WTC11 (cell line): ENCODE data around the gene RAD51AP2. TPM values are rescaled to one million over a fixed set of nuclear protein-coding genes. Genes with fewer than 3 reads are reported as not detected.

ENCODE experiments used
- ATAC-seq: fragments of 200-7000 bp; cut with Tn5 transposase; 2 replicates; pipeline ENCODE4 v1.10.0; 2021; ENCODE audit warnings: mild to moderate bottlenecking, moderate library complexity
- CTCF ChIA-PET: fragments of 300-600 bp; sonication (Branson Sonifier 250); formaldehyde crosslinking; loops from one replicate; lab custom pipeline; 2021; ENCODE audit warnings: antibody characterized with exemption; lab: Charles Lee
- POLR2A ChIA-PET: fragments of 350-600 bp; sonication (Branson Sonifier 250); formaldehyde crosslinking; loops from one replicate; lab custom pipeline; 2021; ENCODE audit warnings: antibody characterized with exemption; lab: Charles Lee
- DNase-seq: peaks from one replicate; pipeline ENCODE4 v3.0.0; 2021; ENCODE audit warnings: low spot score
- H3K27ac Mint-ChIP-seq: 2 replicates; pipeline ENCODE4 v1.8.0; 2021; ENCODE audit warnings: mixed read lengths
- H3K27me3 Mint-ChIP-seq: 2 replicates; pipeline ENCODE4 v1.8.0; 2021; ENCODE audit warnings: low read depth, mild to moderate bottlenecking, moderate library complexity, mixed read lengths
- H3K36me3 Mint-ChIP-seq: 2 replicates; pipeline ENCODE4 v1.8.0; 2021; ENCODE audit warnings: mixed read lengths
- H3K4me1 Mint-ChIP-seq: 2 replicates; pipeline ENCODE4 v1.8.0; 2022; ENCODE audit warnings: mixed read lengths
- H3K4me3 Mint-ChIP-seq: 2 replicates; pipeline ENCODE4 v1.8.0; 2021; ENCODE audit warnings: mild to moderate bottlenecking, moderate library complexity, mixed read lengths
- H3K9me3 Mint-ChIP-seq: 2 replicates; pipeline ENCODE4 v1.8.0; 2021; ENCODE audit warnings: mixed read lengths
- CBFB ChIP-seq: sonication (generic); formaldehyde crosslinking; IDR thresholded peaks from 2 replicates; pipeline ENCODE4 v1.8.1; 2022; ENCODE audit warnings: mild to moderate bottlenecking, low read depth, missing genetic modification reagents
- CDX4 ChIP-seq: fragments of 250-450 bp; sonication (Bioruptor Pico); IDR thresholded peaks from 2 replicates; pipeline ENCODE4 v1.9.0; 2021; ENCODE audit warnings: moderate library complexity, mild to moderate bottlenecking, inconsistent platforms, borderline replicate concordance
- CREB1 ChIP-seq: sonication (generic); formaldehyde crosslinking; IDR thresholded peaks from 2 replicates; pipeline ENCODE4 v1.8.0; 2023; ENCODE audit warnings: mild to moderate bottlenecking, missing genetic modification reagents
- E2F5 ChIP-seq: sonication (generic); formaldehyde crosslinking; IDR thresholded peaks from 2 replicates; pipeline ENCODE4 v1.8.1; 2022; ENCODE audit warnings: mild to moderate bottlenecking, moderate library complexity, missing genetic modification reagents
- EMX1 ChIP-seq: fragments of 250-450 bp; sonication (Bioruptor Pico); IDR thresholded peaks from 2 replicates; pipeline ENCODE4 v1.8.0; 2021; ENCODE audit warnings: mild to moderate bottlenecking
- GABPB1 ChIP-seq: sonication (generic); formaldehyde crosslinking; IDR thresholded peaks from 2 replicates; pipeline ENCODE4 v1.8.1; 2023; ENCODE audit warnings: mild to moderate bottlenecking, missing genetic modification reagents
- HMGXB4 ChIP-seq: sonication (generic); formaldehyde crosslinking; IDR thresholded peaks from 2 replicates; pipeline ENCODE4 v1.8.1; 2023; ENCODE audit warnings: mild to moderate bottlenecking, moderate library complexity, missing genetic modification reagents
- JAZF1 ChIP-seq: fragments of 250-450 bp; sonication (Bioruptor Pico); IDR thresholded peaks from 2 replicates; pipeline ENCODE4 v1.9.0; 2021; ENCODE audit warnings: moderate library complexity, mild to moderate bottlenecking, inconsistent platforms
- MXD4 ChIP-seq: fragments of 250-450 bp; sonication (Bioruptor Pico); IDR thresholded peaks from 2 replicates; pipeline ENCODE4 v1.8.0; 2021; ENCODE audit warnings: mild to moderate bottlenecking, moderate library complexity, borderline replicate concordance
- NFATC4 ChIP-seq: fragments of 250-450 bp; sonication (Bioruptor Pico); IDR thresholded peaks from 2 replicates; pipeline ENCODE4 v1.9.0; 2021; ENCODE audit warnings: mild to moderate bottlenecking
- NFYB ChIP-seq: sonication (generic); formaldehyde crosslinking; conservative IDR thresholded peaks from 2 replicates; pipeline ENCODE4 v1.8.0; 2022; ENCODE audit warnings: low read depth, missing genetic modification reagents
- PRDM15 ChIP-seq: sonication (generic); formaldehyde crosslinking; IDR thresholded peaks from 2 replicates; pipeline ENCODE4 v1.8.0; 2022; ENCODE audit warnings: missing genetic modification reagents
- SMAD4 ChIP-seq: sonication (generic); formaldehyde crosslinking; IDR thresholded peaks from 2 replicates; pipeline ENCODE4 v1.8.0; 2022; ENCODE audit warnings: mild to moderate bottlenecking, missing genetic modification reagents
- TCF7 ChIP-seq: sonication (generic); formaldehyde crosslinking; IDR thresholded peaks from 2 replicates; pipeline ENCODE4 v1.8.0; 2022; ENCODE audit warnings: mild to moderate bottlenecking, low read depth, missing genetic modification reagents, moderate library complexity
- TEAD1 ChIP-seq: sonication (generic); formaldehyde crosslinking; IDR thresholded peaks from 2 replicates; pipeline ENCODE4 v1.8.0; 2022; ENCODE audit warnings: mild to moderate bottlenecking, missing genetic modification reagents
- ZNF121 ChIP-seq: sonication (generic); formaldehyde crosslinking; IDR thresholded peaks from 2 replicates; pipeline ENCODE4 v1.8.0; 2023; ENCODE audit warnings: missing genetic modification reagents
- ZNF138 ChIP-seq: sonication (generic); formaldehyde crosslinking; conservative IDR thresholded peaks from 2 replicates; pipeline ENCODE4 v1.8.1; 2022; ENCODE audit warnings: mild to moderate bottlenecking, moderate library complexity, missing genetic modification reagents
- ZNF219 ChIP-seq: sonication (generic); formaldehyde crosslinking; IDR thresholded peaks from 2 replicates; pipeline ENCODE4 v1.8.0; 2023; ENCODE audit warnings: missing genetic modification reagents, mild to moderate bottlenecking, borderline replicate concordance
- ZNF317 ChIP-seq: sonication (generic); formaldehyde crosslinking; IDR thresholded peaks from 2 replicates; pipeline ENCODE4 v1.8.1; 2023; ENCODE audit warnings: low read depth, mild to moderate bottlenecking, moderate library complexity, missing genetic modification reagents, borderline replicate concordance
- ZNF416 ChIP-seq: fragments of 250-450 bp; sonication (Bioruptor Pico); IDR thresholded peaks from 2 replicates; pipeline ENCODE4 v1.9.0; 2021; ENCODE audit warnings: mild to moderate bottlenecking, inconsistent platforms
- total RNA-seq: library from RNA; stranded (reverse); gene quantifications from 3 replicates; pipeline ENCODE4 v1.2.3, GENCODE V29; 2021
- TF ChIP-seq, protein P1 (sequence below): fragments of 250-450 bp; sonication (Bioruptor Pico); IDR thresholded peaks from 2 replicates; pipeline ENCODE4 v1.9.0; 2021; ENCODE audit warnings: mild to moderate bottlenecking
- TF ChIP-seq, protein P2 (sequence below): sonication (generic); formaldehyde crosslinking; IDR thresholded peaks from 2 replicates; pipeline ENCODE4 v1.8.0; 2022; ENCODE audit warnings: mild to moderate bottlenecking, missing genetic modification reagents
- TF ChIP-seq, protein P3 (sequence below): sonication (generic); formaldehyde crosslinking; IDR thresholded peaks from 2 replicates; pipeline ENCODE4 v1.8.0; 2023; ENCODE audit warnings: mild to moderate bottlenecking, missing genetic modification reagents
- TF ChIP-seq, protein P4 (sequence below): sonication (generic); formaldehyde crosslinking; IDR thresholded peaks from 2 replicates; pipeline ENCODE4 v1.8.1; 2022; ENCODE audit warnings: low read depth, mild to moderate bottlenecking, moderate library complexity, missing genetic modification reagents, borderline replicate concordance

The RAD51AP2 gene
- total RNA-seq, 1 experiment from 2014 or later: 0.26 TPM

DNA sequence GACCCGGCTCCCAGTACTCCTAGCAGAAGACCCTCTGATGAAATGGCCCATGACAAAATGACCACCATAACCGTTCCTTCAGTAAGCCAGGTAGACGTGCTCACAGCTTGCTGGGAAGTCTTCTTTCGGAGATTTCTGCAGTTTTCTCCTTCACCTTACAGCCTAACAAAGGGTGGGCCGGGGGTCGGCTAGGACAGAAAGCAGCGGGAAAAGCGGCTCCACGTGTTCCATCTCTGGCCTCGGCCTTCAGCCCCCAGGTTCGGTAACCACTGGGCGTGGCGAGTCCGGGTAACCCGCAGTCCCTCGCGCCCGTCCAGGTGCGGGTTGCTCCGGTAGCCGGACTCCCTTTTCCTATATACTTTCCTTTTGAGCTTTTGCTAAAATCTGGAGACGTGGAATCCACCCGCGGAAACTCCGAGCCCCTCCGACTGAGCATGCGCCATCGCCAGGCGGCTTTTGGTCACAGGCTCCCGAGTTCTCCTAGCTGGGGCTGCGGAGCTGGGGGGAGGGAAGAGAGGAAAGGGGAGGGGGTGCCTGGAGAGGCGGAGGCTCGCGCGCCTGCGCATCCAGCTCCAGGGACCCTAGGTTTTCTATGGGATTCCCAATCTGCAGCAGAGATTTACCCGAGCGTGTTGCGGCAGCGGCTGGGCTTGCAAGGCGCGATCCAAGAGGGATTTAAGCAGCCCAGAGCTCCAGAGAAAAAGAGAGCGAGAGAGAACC, 22.0 kb upstream of the RAD51AP2 start, which contains the start of gene VSNL1:
Gene VSNL1, plus strand, starts transcription at position 604 of the 720 bp plus-strand sequence. CDS start 51,379 bp downstream, outside the sequence.
- Mint-ChIP-seq H3K36me3 (peaks cover 7% of the 10 kb centered on the region), H3K4me3 (peak within 1 kb of the TSS; percentile 93), H3K27ac (peak within 1 kb of the TSS; percentile 95), H3K9me3 (no peaks in the 10 kb centered on the region), H3K27me3 (peaks cover 8% of the 10 kb centered on the region), H3K4me1 (peaks cover 35% of the 10 kb centered on the region)
- ChIA-PET CTCF (interaction anchor here (0.7 to 1.3 kb wide), 6 partner anchors 11 to 131 kb away, joined by 3 to 9 read pairs (median 4); no protein-coding TSS in a partner anchor), POLR2A (interaction anchor here (0.7 to 1.4 kb wide), 6 partner anchors 14 to 214 kb away, joined by 3 to 6 read pairs (median 4); partner anchors contain the start of gene RAD51AP2)
- DNase-seq (peak; percentile 95), ATAC-seq (peak; percentile 67)
- TF ChIP-seq TCF7 (CRISPR knock-in tag): no peak
- TF ChIP-seq EMX1 (CRISPR knock-in tag): no peak
- peak; percentile 76; the same call in 1 of the 2 replicates for TF ChIP-seq E2F5 (CRISPR knock-in tag)
- TF ChIP-seq CDX4 (CRISPR knock-in tag): no peak
- no peak for TF ChIP-seq NFYB (CRISPR knock-in tag)
- TF ChIP-seq JAZF1 (CRISPR knock-in tag): no peak
- 0 out of 2 replicates have a peak, but pooled peaks have one; percentile 46 for TF ChIP-seq ZNF138 (CRISPR knock-in tag)
- TF ChIP-seq, protein P1, sequence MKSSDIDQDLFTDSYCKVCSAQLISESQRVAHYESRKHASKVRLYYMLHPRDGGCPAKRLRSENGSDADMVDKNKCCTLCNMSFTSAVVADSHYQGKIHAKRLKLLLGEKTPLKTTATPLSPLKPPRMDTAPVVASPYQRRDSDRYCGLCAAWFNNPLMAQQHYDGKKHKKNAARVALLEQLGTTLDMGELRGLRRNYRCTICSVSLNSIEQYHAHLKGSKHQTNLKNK: no peak
- TF ChIP-seq MXD4 (CRISPR knock-in tag): no peak
- peak; percentile 72; the same call in 1 of the 2 replicates for TF ChIP-seq CREB1 (CRISPR knock-in tag)
- TF ChIP-seq GABPB1 (CRISPR knock-in tag): peak; percentile 54
- TF ChIP-seq, protein P2, sequence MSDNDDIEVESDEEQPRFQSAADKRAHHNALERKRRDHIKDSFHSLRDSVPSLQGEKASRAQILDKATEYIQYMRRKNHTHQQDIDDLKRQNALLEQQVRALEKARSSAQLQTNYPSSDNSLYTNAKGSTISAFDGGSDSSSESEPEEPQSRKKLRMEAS (CRISPR knock-in tag): peak; percentile 96
- peak; percentile 70 for TF ChIP-seq TEAD1 (CRISPR knock-in tag)
- 0 out of 2 replicates have a peak, but pooled peaks have one; percentile 21 for TF ChIP-seq ZNF317 (CRISPR knock-in tag)
- TF ChIP-seq, protein P3, sequence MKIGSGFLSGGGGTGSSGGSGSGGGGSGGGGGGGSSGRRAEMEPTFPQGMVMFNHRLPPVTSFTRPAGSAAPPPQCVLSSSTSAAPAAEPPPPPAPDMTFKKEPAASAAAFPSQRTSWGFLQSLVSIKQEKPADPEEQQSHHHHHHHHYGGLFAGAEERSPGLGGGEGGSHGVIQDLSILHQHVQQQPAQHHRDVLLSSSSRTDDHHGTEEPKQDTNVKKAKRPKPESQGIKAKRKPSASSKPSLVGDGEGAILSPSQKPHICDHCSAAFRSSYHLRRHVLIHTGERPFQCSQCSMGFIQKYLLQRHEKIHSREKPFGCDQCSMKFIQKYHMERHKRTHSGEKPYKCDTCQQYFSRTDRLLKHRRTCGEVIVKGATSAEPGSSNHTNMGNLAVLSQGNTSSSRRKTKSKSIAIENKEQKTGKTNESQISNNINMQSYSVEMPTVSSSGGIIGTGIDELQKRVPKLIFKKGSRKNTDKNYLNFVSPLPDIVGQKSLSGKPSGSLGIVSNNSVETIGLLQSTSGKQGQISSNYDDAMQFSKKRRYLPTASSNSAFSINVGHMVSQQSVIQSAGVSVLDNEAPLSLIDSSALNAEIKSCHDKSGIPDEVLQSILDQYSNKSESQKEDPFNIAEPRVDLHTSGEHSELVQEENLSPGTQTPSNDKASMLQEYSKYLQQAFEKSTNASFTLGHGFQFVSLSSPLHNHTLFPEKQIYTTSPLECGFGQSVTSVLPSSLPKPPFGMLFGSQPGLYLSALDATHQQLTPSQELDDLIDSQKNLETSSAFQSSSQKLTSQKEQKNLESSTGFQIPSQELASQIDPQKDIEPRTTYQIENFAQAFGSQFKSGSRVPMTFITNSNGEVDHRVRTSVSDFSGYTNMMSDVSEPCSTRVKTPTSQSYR (CRISPR knock-in tag): 0 out of 2 replicates have a peak, but pooled peaks have one; percentile 23
- TF ChIP-seq ZNF219 (CRISPR knock-in tag): no peak
- TF ChIP-seq ZNF416 (CRISPR knock-in tag): no peak
- TF ChIP-seq PRDM15 (CRISPR knock-in tag): peak; percentile 96
- no peak for TF ChIP-seq CBFB (CRISPR knock-in tag)
- no peak for TF ChIP-seq SMAD4
- TF ChIP-seq HMGXB4 (CRISPR knock-in tag): no peak
- no peak for TF ChIP-seq NFATC4
- TF ChIP-seq ZNF121: no peak
- TF ChIP-seq, protein P4, sequence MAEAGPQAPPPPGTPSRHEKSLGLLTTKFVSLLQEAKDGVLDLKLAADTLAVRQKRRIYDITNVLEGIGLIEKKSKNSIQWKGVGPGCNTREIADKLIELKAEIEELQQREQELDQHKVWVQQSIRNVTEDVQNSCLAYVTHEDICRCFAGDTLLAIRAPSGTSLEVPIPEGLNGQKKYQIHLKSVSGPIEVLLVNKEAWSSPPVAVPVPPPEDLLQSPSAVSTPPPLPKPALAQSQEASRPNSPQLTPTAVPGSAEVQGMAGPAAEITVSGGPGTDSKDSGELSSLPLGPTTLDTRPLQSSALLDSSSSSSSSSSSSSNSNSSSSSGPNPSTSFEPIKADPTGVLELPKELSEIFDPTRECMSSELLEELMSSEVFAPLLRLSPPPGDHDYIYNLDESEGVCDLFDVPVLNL: no peak
